ENCODE results near the gene DGKE. TPM values are rescaled to one million over a fixed set of nuclear protein-coding genes. Genes with fewer than 3 reads are reported as not detected.

The DGKE gene
- total RNA-seq, 1 donor from 2014 or later: 3.3 TPM

GRCh38 chr17:56808503-56808902, 25.4 kb upstream of the DGKE start:
- H3K36me3 Mint-ChIP-seq (ENCODE audit: low read depth, unreplicated experiment): no peaks in the 10 kb centered on the region
- no peak overlapping the region for H3K27ac Mint-ChIP-seq (ENCODE audit: unreplicated experiment)
- peaks cover 4% of the 10 kb centered on the region for H3K27me3 Mint-ChIP-seq (ENCODE audit: unreplicated experiment)
- no peaks in the 10 kb centered on the region for H3K9me3 Mint-ChIP-seq (ENCODE audit: unreplicated experiment)
- no peak for DNase-seq (ENCODE audit: low spot score)
- peaks cover 7% of the 10 kb centered on the region for H3K4me1 Mint-ChIP-seq (ENCODE audit: unreplicated experiment)
- no peak for TF ChIP-seq CTCF (IDR thresholded peaks at IDR 0.05; ENCODE audit: unreplicated experiment)
- H3K4me3 Mint-ChIP-seq (ENCODE audit: unreplicated experiment): no peak overlapping the region

GRCh38 chr17:56809106-56809819, 24.7 kb upstream of the DGKE start:
- TF ChIP-seq CTCF (IDR thresholded peaks at IDR 0.05; ENCODE audit: unreplicated experiment): no peak
- no peak for DNase-seq (ENCODE audit: low spot score)
- no peaks in the 10 kb centered on the region for H3K9me3 Mint-ChIP-seq (ENCODE audit: unreplicated experiment)
- peaks cover 4% of the 10 kb centered on the region for H3K27me3 Mint-ChIP-seq (ENCODE audit: unreplicated experiment)
- H3K36me3 Mint-ChIP-seq (ENCODE audit: low read depth, unreplicated experiment): no peaks in the 10 kb centered on the region
- H3K4me3 Mint-ChIP-seq (ENCODE audit: unreplicated experiment): no peak overlapping the region
- peaks cover 7% of the 10 kb centered on the region for H3K4me1 Mint-ChIP-seq (ENCODE audit: unreplicated experiment)
- H3K27ac Mint-ChIP-seq (ENCODE audit: unreplicated experiment): no peak overlapping the region

- Mint-ChIP-seq H3K9me3 (ENCODE audit: unreplicated experiment) (no peaks in the 10 kb centered on the region), H3K27ac (ENCODE audit: unreplicated experiment) (no peak overlapping the region), H3K4me3 (ENCODE audit: unreplicated experiment) (no peak overlapping the region), H3K4me1 (ENCODE audit: unreplicated experiment) (peaks cover 7% of the 10 kb centered on the region), H3K36me3 (ENCODE audit: low read depth, unreplicated experiment) (no peaks in the 10 kb centered on the region), H3K27me3 (ENCODE audit: unreplicated experiment) (peaks cover 4% of the 10 kb centered on the region)
- DNase-seq (ENCODE audit: low spot score): no peak
- no peak for TF ChIP-seq CTCF (IDR thresholded peaks at IDR 0.05; ENCODE audit: unreplicated experiment)
Observed at GRCh38 chr17:56809820-56810179, 24.2 kb upstream of the DGKE start.

- Mint-ChIP-seq H3K27me3 (ENCODE audit: unreplicated experiment) (peaks cover 4% of the 10 kb centered on the region), H3K9me3 (ENCODE audit: unreplicated experiment) (no peaks in the 10 kb centered on the region), H3K36me3 (ENCODE audit: low read depth, unreplicated experiment) (no peaks in the 10 kb centered on the region), H3K4me3 (ENCODE audit: unreplicated experiment) (no peak overlapping the region), H3K4me1 (ENCODE audit: unreplicated experiment) (peaks cover 7% of the 10 kb centered on the region), H3K27ac (ENCODE audit: unreplicated experiment) (no peak overlapping the region)
- no peak for TF ChIP-seq CTCF (IDR thresholded peaks at IDR 0.05; ENCODE audit: unreplicated experiment)
- no peak for DNase-seq (ENCODE audit: low spot score)
Observed at GRCh38 chr17:56810343-56810742, 23.6 kb upstream of the DGKE start.

GRCh38 chr17:56810891-56811775, 22.8 kb upstream of the DGKE start:
- Mint-ChIP-seq H3K27me3 (ENCODE audit: unreplicated experiment) (peaks cover 4% of the 10 kb centered on the region), H3K4me3 (ENCODE audit: unreplicated experiment) (no peak overlapping the region), H3K27ac (ENCODE audit: unreplicated experiment) (no peak overlapping the region), H3K4me1 (ENCODE audit: unreplicated experiment) (peaks cover 7% of the 10 kb centered on the region), H3K36me3 (ENCODE audit: low read depth, unreplicated experiment) (no peaks in the 10 kb centered on the region), H3K9me3 (ENCODE audit: unreplicated experiment) (no peaks in the 10 kb centered on the region)
- DNase-seq (ENCODE audit: low spot score): no peak
- no peak for TF ChIP-seq CTCF (IDR thresholded peaks at IDR 0.05; ENCODE audit: unreplicated experiment)

Measured in endothelial cell (in vitro differentiated cells).